ENCODE measurements around the gene XYLT2. TPM values are rescaled to one million over a fixed set of nuclear protein-coding genes. Genes with fewer than 3 reads are reported as not detected.
"Not testable (repeated sequence)": the region's sequence is repeated elsewhere in the genome, so short reads cannot be mapped to it uniquely, and the experiment has no call there.

The XYLT2 gene
- total and polyA plus RNA-seq, 7 donors = 2.8 to 6.3 (median 4.0) TPM

DNA sequence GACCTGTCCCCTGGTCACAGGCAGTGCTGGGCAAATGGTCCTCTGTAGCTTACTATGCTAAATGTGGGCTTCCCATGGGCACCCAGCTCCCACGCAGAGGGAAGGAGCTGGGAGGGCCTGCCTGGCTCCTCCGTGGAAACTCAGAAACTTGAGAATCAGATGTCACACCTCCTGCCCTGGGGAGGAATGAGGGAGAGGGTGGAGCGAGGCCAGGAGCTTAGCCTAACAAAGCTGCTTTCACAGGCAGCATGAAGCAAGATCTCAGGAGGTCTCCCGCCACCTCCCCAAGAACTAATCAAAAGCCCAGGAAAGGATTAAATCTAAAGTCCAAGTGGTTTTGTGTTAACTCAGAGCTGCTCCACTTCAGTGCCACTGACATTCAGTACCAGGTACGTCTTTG is 33.6 kb upstream of the XYLT2 start:
- DNase-seq = no peak
- H3K4me3 ChIP-seq = no peak overlapping the region
- no peak for ATAC-seq

GRCh38 chr17:50314456-50315011 is 31.4 kb upstream of the XYLT2 start:
- TF ChIP-seq, protein P1, sequence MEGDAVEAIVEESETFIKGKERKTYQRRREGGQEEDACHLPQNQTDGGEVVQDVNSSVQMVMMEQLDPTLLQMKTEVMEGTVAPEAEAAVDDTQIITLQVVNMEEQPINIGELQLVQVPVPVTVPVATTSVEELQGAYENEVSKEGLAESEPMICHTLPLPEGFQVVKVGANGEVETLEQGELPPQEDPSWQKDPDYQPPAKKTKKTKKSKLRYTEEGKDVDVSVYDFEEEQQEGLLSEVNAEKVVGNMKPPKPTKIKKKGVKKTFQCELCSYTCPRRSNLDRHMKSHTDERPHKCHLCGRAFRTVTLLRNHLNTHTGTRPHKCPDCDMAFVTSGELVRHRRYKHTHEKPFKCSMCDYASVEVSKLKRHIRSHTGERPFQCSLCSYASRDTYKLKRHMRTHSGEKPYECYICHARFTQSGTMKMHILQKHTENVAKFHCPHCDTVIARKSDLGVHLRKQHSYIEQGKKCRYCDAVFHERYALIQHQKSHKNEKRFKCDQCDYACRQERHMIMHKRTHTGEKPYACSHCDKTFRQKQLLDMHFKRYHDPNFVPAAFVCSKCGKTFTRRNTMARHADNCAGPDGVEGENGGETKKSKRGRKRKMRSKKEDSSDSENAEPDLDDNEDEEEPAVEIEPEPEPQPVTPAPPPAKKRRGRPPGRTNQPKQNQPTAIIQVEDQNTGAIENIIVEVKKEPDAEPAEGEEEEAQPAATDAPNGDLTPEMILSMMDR (IDR thresholded peaks at IDR 0.05) = no peak
- peaks cover 0 to 4% (median 3%) of the 10 kb centered on the region in 3 donors for H3K27me3 ChIP-seq (ENCODE audit: insufficient read depth in 3 of 3, low read length in 2 of 3)
- no peak overlapping the region for H3K4me3 ChIP-seq
- H3K4me1 ChIP-seq = peaks cover 4% of the 10 kb centered on the region
- DNase-seq = no peak
- 62 to 71% (median 68%) methylated on average over 6 of the region's 6 CpGs for WGBS, 3 donors
- no peak overlapping the region for H3K27ac ChIP-seq
- intact Hi-C loops (cut with DNase I) = no loop called here
- H3K9me3 ChIP-seq = no peaks in the 10 kb centered on the region
- H3K36me3 ChIP-seq (ENCODE audit: insufficient read depth in 1 of 2, low read depth in 1 of 2) = no peaks in the 10 kb centered on the region
- ATAC-seq = no peak

More for the DNA sequence above, 33.6 kb upstream of the XYLT2 start:
- Histone ChIP-seq H3K27ac (no peak overlapping the region), H3K4me1 (no peaks in the 10 kb centered on the region), H3K27me3 (ENCODE audit: insufficient read depth in 3 of 3, low read length in 2 of 3) (peaks cover 0 to 4% (median 3%) of the 10 kb centered on the region in 3 donors), H3K9me3 (no peaks in the 10 kb centered on the region), H3K36me3 (ENCODE audit: insufficient read depth in 1 of 2, low read depth in 1 of 2) (no peaks in the 10 kb centered on the region)
- WGBS, 3 donors = 52 to 61% (median 53%) methylated on average over 5 of the region's 5 CpGs
- intact Hi-C loops (cut with DNase I) = no loop called here
- TF ChIP-seq, protein P1 (IDR thresholded peaks at IDR 0.05) = no peak

DNA sequence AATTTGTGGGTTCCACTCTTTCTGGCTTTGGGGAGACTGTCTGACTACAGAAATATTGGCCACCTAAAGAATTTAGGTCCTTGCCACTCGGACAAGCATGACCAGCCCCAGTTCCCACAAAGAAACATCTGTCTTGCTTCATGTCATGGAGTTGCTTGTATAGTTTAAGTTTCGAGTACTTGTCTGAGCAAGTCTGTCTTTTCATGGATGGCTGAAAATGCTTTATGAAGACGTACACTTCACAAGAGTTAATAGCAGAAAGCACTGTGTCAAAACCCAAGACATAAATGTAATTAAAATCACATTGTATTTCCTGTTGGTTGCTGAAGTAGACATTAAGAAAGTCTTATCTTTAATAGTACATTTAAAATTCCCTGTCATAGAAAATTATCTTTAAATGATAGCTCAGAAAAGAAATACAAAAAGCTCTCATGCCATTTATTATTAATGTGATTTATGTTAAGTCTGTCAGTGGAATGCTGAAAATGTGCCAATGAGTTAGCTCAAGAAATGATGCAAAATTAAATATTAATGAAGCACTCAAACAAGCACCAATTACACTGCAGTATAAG is 29.8 kb upstream of the XYLT2 start:
- WGBS, 3 donors = 73 to 85% (median 76%) methylated on average over 3 of the region's 3 CpGs
- H3K9me3 ChIP-seq = no peaks in the 10 kb centered on the region
- peaks cover 0 to 4% (median 3%) of the 10 kb centered on the region in 3 donors for H3K27me3 ChIP-seq (ENCODE audit: insufficient read depth in 3 of 3, low read length in 2 of 3)
- DNase-seq (no peak), ATAC-seq (no peak)
- H3K36me3 ChIP-seq (ENCODE audit: insufficient read depth in 1 of 2, low read depth in 1 of 2) = no peaks in the 10 kb centered on the region
- H3K4me3 ChIP-seq = no peak overlapping the region
- H3K4me1 ChIP-seq = peaks cover 4% of the 10 kb centered on the region
- TF ChIP-seq, protein P1 (IDR thresholded peaks at IDR 0.05) = no peak
- H3K27ac ChIP-seq = no peak overlapping the region
- intact Hi-C loops (cut with DNase I) = no loop called here

GRCh38 chr17:50316660-50317059 is 29.3 kb upstream of the XYLT2 start:
- H3K27ac ChIP-seq; H3K4me3 ChIP-seq; ATAC-seq; DNase-seq; H3K36me3 ChIP-seq (ENCODE audit: insufficient read depth in 1 of 2, low read depth in 1 of 2); H3K9me3 ChIP-seq; intact Hi-C loops (cut with DNase I); H3K4me1 ChIP-seq; H3K27me3 ChIP-seq (ENCODE audit: insufficient read depth in 3 of 3, low read length in 2 of 3): not testable (repeated sequence)
- 89 to 93% (median 93%) methylated on average over 2 of the region's 2 CpGs for WGBS, 3 donors

- WGBS, 3 donors = 93 to 97% (median 96%) methylated on average over 2 of the region's 2 CpGs
- ATAC-seq (no peak), DNase-seq (no peak)
- Histone ChIP-seq H3K27me3 (ENCODE audit: insufficient read depth in 3 of 3, low read length in 2 of 3) (peaks cover 0 to 4% (median 2%) of the 10 kb centered on the region in 3 donors), H3K27ac (no peak overlapping the region), H3K36me3 (ENCODE audit: insufficient read depth in 1 of 2, low read depth in 1 of 2) (no peaks in the 10 kb centered on the region), H3K4me1 (peaks cover 4% of the 10 kb centered on the region), H3K9me3 (no peaks in the 10 kb centered on the region), H3K4me3 (no peak overlapping the region)
- TF ChIP-seq, protein P1 (IDR thresholded peaks at IDR 0.05) = no peak
- intact Hi-C loops (cut with DNase I) = no loop called here
These were observed 28.8 kb upstream of the XYLT2 start for GRCh38 chr17:50317121-50317520.
